Neural crest cell (in vitro differentiated cells): ENCODE measurements around the gene CNTNAP2. TPM values are rescaled to one million over a fixed set of nuclear protein-coding genes. Genes with fewer than 3 reads are reported as not detected.

Experiments used
- DNase-seq: peaks from one replicate; pipeline ENCODE4 v3.0.0; 2021; ENCODE audit warnings: low read depth, mixed read lengths, low spot score
- H3K27ac Mint-ChIP-seq: one replicate; pipeline ENCODE4 v1.8.0; 2021; ENCODE audit warnings: mild to moderate bottlenecking, mixed read lengths; ENCODE audit not compliant: unreplicated experiment
- H3K27me3 Mint-ChIP-seq: 2 replicates; pipeline ENCODE4 v1.8.0; 2021; ENCODE audit warnings: low read depth, mild to moderate bottlenecking, mixed read lengths
- H3K36me3 Mint-ChIP-seq: 2 replicates; pipeline ENCODE4 v1.8.0; 2021; ENCODE audit warnings: low read depth, mild to moderate bottlenecking, mixed read lengths
- H3K4me1 Mint-ChIP-seq: 2 replicates; pipeline ENCODE4 v1.8.0; 2021; ENCODE audit warnings: mixed read lengths
- H3K4me3 Mint-ChIP-seq: one replicate; pipeline ENCODE4 v1.8.0; 2021; ENCODE audit warnings: mild to moderate bottlenecking, mixed read lengths
- H3K9me3 Mint-ChIP-seq: 2 replicates; pipeline ENCODE4 v1.8.0; 2021; ENCODE audit warnings: mixed read lengths
- total RNA-seq: library from RNA; stranded (reverse); gene quantifications from 2 replicates; pipeline ENCODE4 v1.2.1, GENCODE V29; 2021
- TF ChIP-seq, protein P1 (sequence below): fragments of 200-600 bp; sonication (generic); conservative IDR thresholded peaks from 2 replicates; pipeline ENCODE4 v1.5.0; 2021; ENCODE audit warnings: antibody characterized with exemption, mild to moderate bottlenecking

Gene CNTNAP2
- total RNA-seq, 1 donor from 2014 or later, result 12.9 TPM

DNA sequence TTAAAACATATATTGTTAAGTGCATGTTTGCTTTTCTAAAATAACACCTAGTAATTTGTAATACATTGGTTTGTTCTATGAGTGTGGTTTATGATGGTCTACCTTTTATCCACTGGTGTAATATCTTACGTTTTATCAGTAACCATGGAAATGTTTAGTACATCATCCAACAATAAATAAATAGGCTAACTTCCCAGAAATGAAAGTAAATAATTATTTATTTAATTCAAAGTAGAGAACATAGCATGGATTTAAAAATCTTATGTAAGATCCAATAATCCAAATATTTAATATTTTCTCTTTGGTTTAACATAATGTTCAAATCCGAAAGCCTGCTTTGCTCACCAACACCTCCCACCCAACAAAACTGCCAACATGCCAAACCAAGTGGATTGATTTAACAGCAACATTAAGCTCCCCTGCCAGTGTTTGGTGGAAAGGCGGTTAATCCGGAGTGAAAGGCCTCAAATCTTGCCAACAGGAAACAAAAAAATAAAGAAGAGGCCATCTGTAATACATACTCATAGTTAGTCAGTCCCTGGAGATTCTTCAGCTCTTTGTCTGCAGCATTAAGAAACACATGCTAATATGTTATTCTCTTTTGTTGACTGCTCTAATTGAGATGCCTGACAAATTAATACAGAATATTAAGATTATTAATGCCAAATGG is 897.8 kb downstream of the CNTNAP2 start:
- no peak overlapping the region for H3K27ac Mint-ChIP-seq
- H3K36me3 Mint-ChIP-seq, result no peaks in the 10 kb centered on the region
- no peaks in the 10 kb centered on the region for H3K27me3 Mint-ChIP-seq
- no peak for DNase-seq
- no peaks in the 10 kb centered on the region for H3K4me1 Mint-ChIP-seq
- H3K4me3 Mint-ChIP-seq, result no peak overlapping the region
- TF ChIP-seq, protein P1, sequence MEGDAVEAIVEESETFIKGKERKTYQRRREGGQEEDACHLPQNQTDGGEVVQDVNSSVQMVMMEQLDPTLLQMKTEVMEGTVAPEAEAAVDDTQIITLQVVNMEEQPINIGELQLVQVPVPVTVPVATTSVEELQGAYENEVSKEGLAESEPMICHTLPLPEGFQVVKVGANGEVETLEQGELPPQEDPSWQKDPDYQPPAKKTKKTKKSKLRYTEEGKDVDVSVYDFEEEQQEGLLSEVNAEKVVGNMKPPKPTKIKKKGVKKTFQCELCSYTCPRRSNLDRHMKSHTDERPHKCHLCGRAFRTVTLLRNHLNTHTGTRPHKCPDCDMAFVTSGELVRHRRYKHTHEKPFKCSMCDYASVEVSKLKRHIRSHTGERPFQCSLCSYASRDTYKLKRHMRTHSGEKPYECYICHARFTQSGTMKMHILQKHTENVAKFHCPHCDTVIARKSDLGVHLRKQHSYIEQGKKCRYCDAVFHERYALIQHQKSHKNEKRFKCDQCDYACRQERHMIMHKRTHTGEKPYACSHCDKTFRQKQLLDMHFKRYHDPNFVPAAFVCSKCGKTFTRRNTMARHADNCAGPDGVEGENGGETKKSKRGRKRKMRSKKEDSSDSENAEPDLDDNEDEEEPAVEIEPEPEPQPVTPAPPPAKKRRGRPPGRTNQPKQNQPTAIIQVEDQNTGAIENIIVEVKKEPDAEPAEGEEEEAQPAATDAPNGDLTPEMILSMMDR, result no peak
- no peaks in the 10 kb centered on the region for H3K9me3 Mint-ChIP-seq

DNA sequence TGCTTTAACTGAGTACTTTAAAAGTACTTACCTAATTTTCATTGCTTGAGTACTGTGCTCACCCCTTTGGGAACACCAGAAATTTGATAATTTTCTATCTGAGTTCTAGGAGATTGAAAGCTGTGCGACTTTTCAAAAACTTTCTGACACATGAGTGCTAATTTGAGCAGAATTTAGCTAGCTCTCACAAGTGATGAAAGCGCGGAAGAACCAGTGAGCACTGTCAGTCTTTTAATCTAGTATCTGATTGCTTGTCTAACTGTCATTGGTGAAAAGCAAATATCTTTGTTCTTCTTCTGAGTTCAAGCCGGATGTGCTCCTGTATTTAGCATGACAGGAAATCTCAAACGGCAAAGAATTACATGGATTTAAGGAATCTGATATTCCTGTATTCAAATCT is 899.4 kb downstream of the CNTNAP2 start:
- H3K27me3 Mint-ChIP-seq, result no peaks in the 10 kb centered on the region
- no peak overlapping the region for H3K4me3 Mint-ChIP-seq
- DNase-seq, result no peak
- no peaks in the 10 kb centered on the region for H3K36me3 Mint-ChIP-seq
- no peaks in the 10 kb centered on the region for H3K4me1 Mint-ChIP-seq
- no peaks in the 10 kb centered on the region for H3K9me3 Mint-ChIP-seq
- TF ChIP-seq, protein P1, result no peak
- no peak overlapping the region for H3K27ac Mint-ChIP-seq

DNA sequence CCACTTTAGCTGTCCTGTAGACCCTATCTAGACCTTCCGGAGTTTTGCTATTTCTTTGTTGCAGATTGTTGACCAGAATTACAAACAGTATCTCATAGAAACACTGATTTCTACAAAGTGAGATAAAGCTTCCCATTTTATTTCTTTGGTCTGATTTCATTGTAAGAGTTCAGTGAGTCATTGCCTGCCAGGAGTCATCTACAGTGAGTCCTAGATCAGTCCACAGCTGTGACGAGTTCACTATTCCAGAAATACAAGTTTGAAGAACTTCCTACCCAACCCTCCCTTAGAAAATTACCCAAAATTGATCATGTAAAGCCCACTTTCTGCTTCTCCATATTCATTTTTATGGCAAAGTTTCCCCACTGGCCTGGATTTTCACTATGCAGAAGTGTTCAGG is 905.5 kb downstream of the CNTNAP2 start:
- Mint-ChIP-seq H3K4me1 (no peaks in the 10 kb centered on the region), H3K4me3 (no peak overlapping the region), H3K9me3 (no peaks in the 10 kb centered on the region), H3K27ac (no peak overlapping the region), H3K27me3 (no peaks in the 10 kb centered on the region), H3K36me3 (no peaks in the 10 kb centered on the region)
- TF ChIP-seq, protein P1, result no peak
- DNase-seq, result no peak

DNA sequence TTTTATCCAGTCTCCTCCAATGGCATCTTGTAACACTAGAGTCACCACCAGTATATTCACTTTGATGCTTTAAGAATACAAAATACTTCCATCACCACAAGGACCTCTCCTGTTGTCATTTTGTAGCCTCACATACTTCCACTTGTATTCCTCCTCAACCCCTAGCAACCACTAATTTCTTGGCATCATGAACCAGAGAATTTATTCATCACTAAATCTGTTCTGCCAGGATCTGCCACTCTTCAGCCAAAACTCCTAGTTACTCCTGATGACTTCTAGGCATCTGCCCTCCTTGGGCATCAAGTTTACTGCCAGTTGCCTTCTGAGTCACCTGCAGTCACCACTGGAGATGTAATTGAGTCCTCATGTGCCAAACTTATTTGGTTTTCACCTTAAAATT is 906.8 kb downstream of the CNTNAP2 start:
- Mint-ChIP-seq H3K27ac (no peak overlapping the region), H3K36me3 (no peaks in the 10 kb centered on the region), H3K27me3 (no peaks in the 10 kb centered on the region), H3K9me3 (no peaks in the 10 kb centered on the region), H3K4me1 (no peaks in the 10 kb centered on the region), H3K4me3 (no peak overlapping the region)
- TF ChIP-seq, protein P1, result no peak
- DNase-seq, result no peak

DNA sequence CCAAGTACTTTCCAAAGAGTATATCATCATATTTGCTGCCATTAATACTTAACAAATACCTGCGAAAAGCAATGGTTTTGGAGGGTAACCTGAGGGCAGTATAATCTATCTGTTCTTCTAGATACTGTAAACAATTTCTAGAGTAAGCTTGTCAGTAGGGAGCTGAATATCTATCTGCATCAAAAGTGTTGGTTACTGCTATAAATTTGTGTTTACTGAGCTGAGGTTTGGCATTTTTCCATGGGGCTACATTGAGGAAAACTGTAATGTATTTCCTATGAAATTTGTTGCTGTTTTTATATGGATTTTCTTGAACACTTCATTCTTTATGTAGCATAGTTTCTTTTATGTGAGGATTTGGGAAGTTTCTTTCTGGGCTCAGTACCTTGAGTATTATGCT is 913.4 kb downstream of the CNTNAP2 start:
- H3K27me3 Mint-ChIP-seq, result no peaks in the 10 kb centered on the region
- no peaks in the 10 kb centered on the region for H3K9me3 Mint-ChIP-seq
- H3K4me3 Mint-ChIP-seq, result no peak overlapping the region
- TF ChIP-seq, protein P1, result no peak
- no peaks in the 10 kb centered on the region for H3K36me3 Mint-ChIP-seq
- no peak for DNase-seq
- no peaks in the 10 kb centered on the region for H3K4me1 Mint-ChIP-seq
- no peak overlapping the region for H3K27ac Mint-ChIP-seq
